Measurements from ENCODE around the gene ZNF462.

- TF ChIP-seq POLR2A (IDR thresholded peaks at IDR 0.05) (no peak), CTCF (IDR thresholded peaks at IDR 0.05 in 4 of 5, conservative IDR thresholded peaks at IDR 0.05 in 1 of 5) (no peak)
Observed at GRCh38 chr9:106915851-106916250, 52.9 kb downstream of the ZNF462 start.

Data from gastrocnemius medialis (tissue), 4 donors.